Thyroid gland (tissue), 4 donors: Measurements from ENCODE around the gene MEF2B.

Source experiments
- CTCF ChIP-seq, 6 experiments: fragments of 200-600 bp in 3 of 6; fragments of 450-650 bp in 3 of 6; sonication (generic) in 3 of 6; IDR thresholded peaks; one replicate each; pipeline ENCODE4 v1.5.1; 2016 to 2019; ENCODE audit warnings: antibody characterized with exemption in 6 of 6, mild to moderate bottlenecking in 2 of 6, inconsistent platforms in 1 of 6, moderate library complexity in 1 of 6
- POLR2A ChIP-seq, 2 donors: fragments of 450-650 bp; IDR thresholded peaks; one replicate each; pipeline ENCODE4 v1.6.1; 2017; ENCODE audit warnings: antibody characterized with exemption in 2 of 2, mild to moderate bottlenecking in 2 of 2, moderate library complexity in 1 of 2

GRCh38 chr19:19149435-19149834, 20.6 kb downstream of the MEF2B start:
- TF ChIP-seq CTCF (IDR thresholded peaks at IDR 0.05) (no peak), POLR2A (IDR thresholded peaks at IDR 0.05) (no peak)
